ENCODE measurements around the gene USP32. TPM values are rescaled to one million over a fixed set of nuclear protein-coding genes. Genes with fewer than 3 reads are reported as not detected.
A peak's percentile ranks its signal among the peaks of the same experiment; 100 is the strongest.

Gene USP32
- total RNA-seq, 1 donor from 2014 or later, result 37.4 TPM

DNA sequence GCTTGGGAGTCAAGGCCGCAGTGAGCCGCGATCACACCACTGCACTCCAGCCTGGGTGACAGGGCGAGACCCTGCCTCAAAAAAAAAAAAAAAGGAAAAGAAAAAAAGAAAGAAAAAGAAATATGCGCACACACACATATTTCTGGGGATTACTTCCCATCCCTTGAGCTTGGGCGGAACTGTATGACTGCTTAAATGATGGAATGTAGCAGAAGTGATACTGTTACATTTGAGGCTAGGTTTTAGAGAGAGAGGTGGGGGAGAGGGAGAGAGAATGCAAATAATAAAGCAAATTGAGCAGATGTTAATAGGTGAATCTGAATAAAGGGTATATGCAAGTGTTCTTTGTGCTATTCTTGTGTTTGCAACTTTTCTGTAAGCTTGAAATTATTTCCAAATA is 12.0 kb upstream of the USP32 start:
- no peak for DNase-seq (ENCODE audit: low spot score)
- H3K4me3 Mint-ChIP-seq (ENCODE audit: unreplicated experiment), result no peak overlapping the region
- H3K27ac Mint-ChIP-seq (ENCODE audit: unreplicated experiment), result no peak overlapping the region
- TF ChIP-seq, protein P1, sequence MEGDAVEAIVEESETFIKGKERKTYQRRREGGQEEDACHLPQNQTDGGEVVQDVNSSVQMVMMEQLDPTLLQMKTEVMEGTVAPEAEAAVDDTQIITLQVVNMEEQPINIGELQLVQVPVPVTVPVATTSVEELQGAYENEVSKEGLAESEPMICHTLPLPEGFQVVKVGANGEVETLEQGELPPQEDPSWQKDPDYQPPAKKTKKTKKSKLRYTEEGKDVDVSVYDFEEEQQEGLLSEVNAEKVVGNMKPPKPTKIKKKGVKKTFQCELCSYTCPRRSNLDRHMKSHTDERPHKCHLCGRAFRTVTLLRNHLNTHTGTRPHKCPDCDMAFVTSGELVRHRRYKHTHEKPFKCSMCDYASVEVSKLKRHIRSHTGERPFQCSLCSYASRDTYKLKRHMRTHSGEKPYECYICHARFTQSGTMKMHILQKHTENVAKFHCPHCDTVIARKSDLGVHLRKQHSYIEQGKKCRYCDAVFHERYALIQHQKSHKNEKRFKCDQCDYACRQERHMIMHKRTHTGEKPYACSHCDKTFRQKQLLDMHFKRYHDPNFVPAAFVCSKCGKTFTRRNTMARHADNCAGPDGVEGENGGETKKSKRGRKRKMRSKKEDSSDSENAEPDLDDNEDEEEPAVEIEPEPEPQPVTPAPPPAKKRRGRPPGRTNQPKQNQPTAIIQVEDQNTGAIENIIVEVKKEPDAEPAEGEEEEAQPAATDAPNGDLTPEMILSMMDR (IDR thresholded peaks at IDR 0.05; ENCODE audit: unreplicated experiment), result no peak
- peaks cover 2% of the 10 kb centered on the region for H3K27me3 Mint-ChIP-seq (ENCODE audit: unreplicated experiment)
- no peaks in the 10 kb centered on the region for H3K9me3 Mint-ChIP-seq (ENCODE audit: unreplicated experiment)
- peaks cover 3% of the 10 kb centered on the region for H3K4me1 Mint-ChIP-seq (ENCODE audit: unreplicated experiment)
- no peaks in the 10 kb centered on the region for H3K36me3 Mint-ChIP-seq (ENCODE audit: low read depth, unreplicated experiment)

DNA sequence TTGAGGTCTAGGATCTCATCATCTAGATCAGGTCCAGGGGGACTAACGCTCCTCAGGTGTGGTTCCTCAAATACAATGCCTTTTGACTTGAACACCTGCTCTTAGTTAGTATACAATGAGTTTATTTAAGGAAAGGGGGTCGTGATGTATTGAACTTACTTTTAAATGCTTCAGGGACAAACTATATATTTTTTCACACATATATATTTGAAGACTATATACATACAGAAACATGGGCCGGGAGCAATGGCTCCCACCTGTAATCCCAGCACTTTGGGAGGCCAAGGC is 11.5 kb upstream of the USP32 start:
- H3K27me3 Mint-ChIP-seq (ENCODE audit: unreplicated experiment), result peaks cover 2% of the 10 kb centered on the region
- no peak overlapping the region for H3K27ac Mint-ChIP-seq (ENCODE audit: unreplicated experiment)
- TF ChIP-seq, protein P1 (IDR thresholded peaks at IDR 0.05; ENCODE audit: unreplicated experiment), result no peak
- H3K36me3 Mint-ChIP-seq (ENCODE audit: low read depth, unreplicated experiment), result no peaks in the 10 kb centered on the region
- no peak for DNase-seq (ENCODE audit: low spot score)
- H3K4me1 Mint-ChIP-seq (ENCODE audit: unreplicated experiment), result peaks cover 5% of the 10 kb centered on the region
- no peaks in the 10 kb centered on the region for H3K9me3 Mint-ChIP-seq (ENCODE audit: unreplicated experiment)
- H3K4me3 Mint-ChIP-seq (ENCODE audit: unreplicated experiment), result no peak overlapping the region

DNA sequence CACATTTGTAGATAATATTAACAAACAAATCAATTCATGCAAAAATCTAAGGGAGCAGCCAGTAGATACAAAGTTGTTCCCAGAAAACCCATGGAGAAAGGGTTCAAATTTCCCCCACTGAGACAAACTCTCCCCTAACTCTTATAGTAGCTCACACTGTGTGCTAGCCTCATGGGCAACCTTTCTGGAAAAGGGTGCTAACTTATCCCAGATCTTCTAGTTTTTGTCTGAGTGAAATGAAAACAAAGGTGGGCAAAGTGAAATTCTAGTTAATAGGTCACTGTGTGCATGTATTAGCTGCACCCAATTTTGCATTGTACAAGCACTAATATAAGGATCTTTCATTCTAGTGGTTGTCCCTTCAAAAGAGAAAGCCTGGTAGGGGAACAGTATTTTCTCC is 9.9 kb upstream of the USP32 start:
- Mint-ChIP-seq H3K9me3 (ENCODE audit: unreplicated experiment) (no peaks in the 10 kb centered on the region), H3K4me3 (ENCODE audit: unreplicated experiment) (no peak overlapping the region), H3K4me1 (ENCODE audit: unreplicated experiment) (peaks cover 9% of the 10 kb centered on the region), H3K27me3 (ENCODE audit: unreplicated experiment) (peaks cover 2% of the 10 kb centered on the region), H3K36me3 (ENCODE audit: low read depth, unreplicated experiment) (no peaks in the 10 kb centered on the region), H3K27ac (ENCODE audit: unreplicated experiment) (no peak overlapping the region)
- TF ChIP-seq, protein P1 (IDR thresholded peaks at IDR 0.05; ENCODE audit: unreplicated experiment), result no peak
- no peak for DNase-seq (ENCODE audit: low spot score)

DNA sequence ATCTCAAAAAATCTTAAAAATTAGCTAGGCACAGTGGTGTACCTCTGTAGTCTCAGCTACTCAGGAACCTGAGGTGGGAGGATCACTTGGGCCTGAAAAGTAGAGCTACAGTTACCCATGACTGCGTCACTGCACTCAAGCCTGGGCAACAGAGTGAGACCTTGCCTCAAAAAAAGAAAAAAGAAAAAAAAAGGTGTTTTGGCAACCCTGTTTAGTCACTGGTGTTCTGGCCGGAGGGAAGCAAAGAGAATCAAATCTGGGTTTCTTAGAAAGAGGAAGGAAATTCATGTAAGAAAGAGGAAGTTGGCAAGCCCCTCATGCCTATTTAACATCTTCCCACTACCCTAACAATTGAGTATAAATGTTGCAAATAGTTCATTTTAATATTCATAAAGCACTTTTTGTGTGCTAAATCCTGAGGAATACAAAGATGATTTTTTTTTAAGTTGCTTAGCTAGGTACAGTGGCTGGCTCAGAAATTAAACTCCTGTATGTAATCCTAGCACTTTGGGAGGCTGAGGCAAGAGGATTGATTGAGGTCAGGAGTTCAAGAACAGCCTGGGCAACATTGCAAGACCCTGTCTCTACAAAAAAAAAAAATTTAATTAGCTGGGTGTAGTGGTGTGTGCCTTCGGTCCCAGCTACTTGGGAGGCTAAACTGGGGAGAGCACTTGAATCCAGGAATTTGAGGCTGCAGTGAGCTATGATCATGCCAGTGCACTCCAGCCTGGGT is 6.5 kb upstream of the USP32 start:
- H3K4me1 Mint-ChIP-seq (ENCODE audit: unreplicated experiment), result peaks cover 9% of the 10 kb centered on the region
- no peaks in the 10 kb centered on the region for H3K9me3 Mint-ChIP-seq (ENCODE audit: unreplicated experiment)
- H3K36me3 Mint-ChIP-seq (ENCODE audit: low read depth, unreplicated experiment), result no peaks in the 10 kb centered on the region
- TF ChIP-seq, protein P1 (IDR thresholded peaks at IDR 0.05; ENCODE audit: unreplicated experiment), result no peak
- no peak for DNase-seq (ENCODE audit: low spot score)
- peak overlapping the region; percentile 80 for H3K27ac Mint-ChIP-seq (ENCODE audit: unreplicated experiment)
- H3K4me3 Mint-ChIP-seq (ENCODE audit: unreplicated experiment), result no peak overlapping the region
- H3K27me3 Mint-ChIP-seq (ENCODE audit: unreplicated experiment), result peaks cover 2% of the 10 kb centered on the region

DNA sequence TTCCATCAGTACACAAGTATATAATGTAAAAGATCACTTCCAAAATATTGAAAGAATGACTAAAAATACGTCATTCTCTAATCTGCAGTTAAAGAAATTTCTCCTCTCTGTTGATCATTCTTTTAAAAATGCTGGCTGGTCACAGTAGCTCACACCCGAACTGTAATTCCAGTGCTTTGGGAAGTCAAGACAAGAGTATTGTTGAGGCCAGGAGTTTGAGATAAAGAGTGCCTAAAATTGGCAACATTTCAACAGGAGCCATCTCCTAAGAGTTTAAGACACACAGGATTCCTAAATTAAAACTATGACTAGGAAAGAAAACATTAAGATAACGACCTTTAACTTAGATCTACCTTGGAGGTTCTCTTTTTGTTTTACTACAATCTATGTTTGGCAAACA is 4.5 kb upstream of the USP32 start:
- TF ChIP-seq, protein P1 (IDR thresholded peaks at IDR 0.05; ENCODE audit: unreplicated experiment), result no peak
- Mint-ChIP-seq H3K36me3 (ENCODE audit: low read depth, unreplicated experiment) (no peaks in the 10 kb centered on the region), H3K9me3 (ENCODE audit: unreplicated experiment) (no peaks in the 10 kb centered on the region), H3K4me1 (ENCODE audit: unreplicated experiment) (peaks cover 19% of the 10 kb centered on the region), H3K27me3 (ENCODE audit: unreplicated experiment) (peaks cover 9% of the 10 kb centered on the region), H3K27ac (ENCODE audit: unreplicated experiment) (no peak overlapping the region), H3K4me3 (ENCODE audit: unreplicated experiment) (no peak overlapping the region)
- no peak for DNase-seq (ENCODE audit: low spot score)
